Activated naive CD4-positive, alpha-beta T cell treated with anti-CD3 and anti-CD28 coated beads, Interleukin-2, amount 10 ng/mL, durations not matched to agents 7 days and 5 days (primary cell): ENCODE results near the gene RCCD1.

Source experiments
- CTCF ChIA-PET: fragments of 350-600 bp; sonication (Branson Sonifier 250); formaldehyde crosslinking; loops from one replicate; lab custom pipeline; 2021; ENCODE audit warnings: antibody characterized with exemption; lab: Charles Lee
- DNase-seq: peaks from one replicate; pipeline ENCODE4 v3.0.0-alpha.2; 2020
- H3K27ac Mint-ChIP-seq: one replicate; pipeline ENCODE4 v1.8.0; 2021; ENCODE audit warnings: mild to moderate bottlenecking, moderate library complexity, mixed read lengths
- H3K27me3 Mint-ChIP-seq: one replicate; pipeline ENCODE4 v1.8.0; 2021; ENCODE audit warnings: mild to moderate bottlenecking, mixed read lengths
- H3K36me3 Mint-ChIP-seq: one replicate; pipeline ENCODE4 v1.8.0; 2021; ENCODE audit warnings: mixed read lengths
- H3K4me1 Mint-ChIP-seq: one replicate; pipeline ENCODE4 v1.8.0; 2021; ENCODE audit warnings: mixed read lengths
- H3K4me3 Mint-ChIP-seq: one replicate; pipeline ENCODE4 v1.8.0; 2021; ENCODE audit warnings: mild to moderate bottlenecking, moderate library complexity, mixed read lengths
- H3K9me3 Mint-ChIP-seq: one replicate; pipeline ENCODE4 v1.8.0; 2021; ENCODE audit warnings: mixed read lengths

RCCD1 gene

DNA sequence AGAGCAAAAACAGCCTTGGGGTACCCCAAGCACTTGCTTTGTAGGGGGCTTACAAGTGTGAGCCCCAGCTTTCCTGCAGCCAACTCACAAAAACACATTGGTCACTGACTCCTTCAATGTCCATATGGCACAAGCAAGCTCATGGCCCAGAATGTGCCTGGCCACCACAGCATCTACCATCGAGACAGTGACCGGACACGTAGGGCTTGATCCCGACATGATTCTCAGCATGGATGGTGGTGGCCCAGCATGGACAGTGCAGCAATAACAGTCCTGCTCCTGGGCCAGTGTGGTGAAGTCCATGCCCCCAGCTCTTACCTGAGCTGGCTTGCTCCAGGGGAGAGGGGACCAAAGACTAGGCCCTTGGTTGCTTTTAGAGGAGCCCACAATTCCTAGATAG, 13.6 kb upstream of the RCCD1 start:
- Mint-ChIP-seq H3K4me1 (peaks cover 11% of the 10 kb centered on the region), H3K4me3 (no peak overlapping the region), H3K9me3 (no peaks in the 10 kb centered on the region), H3K27me3 (no peaks in the 10 kb centered on the region), H3K27ac (no peak overlapping the region), H3K36me3 (peaks cover 52% of the 10 kb centered on the region)
- no peak for DNase-seq
- CTCF ChIA-PET, result interaction anchor here (0.9 kb wide), 1 partner anchor 16 kb away, joined by 4 read pairs; no protein-coding TSS in a partner anchor

DNA sequence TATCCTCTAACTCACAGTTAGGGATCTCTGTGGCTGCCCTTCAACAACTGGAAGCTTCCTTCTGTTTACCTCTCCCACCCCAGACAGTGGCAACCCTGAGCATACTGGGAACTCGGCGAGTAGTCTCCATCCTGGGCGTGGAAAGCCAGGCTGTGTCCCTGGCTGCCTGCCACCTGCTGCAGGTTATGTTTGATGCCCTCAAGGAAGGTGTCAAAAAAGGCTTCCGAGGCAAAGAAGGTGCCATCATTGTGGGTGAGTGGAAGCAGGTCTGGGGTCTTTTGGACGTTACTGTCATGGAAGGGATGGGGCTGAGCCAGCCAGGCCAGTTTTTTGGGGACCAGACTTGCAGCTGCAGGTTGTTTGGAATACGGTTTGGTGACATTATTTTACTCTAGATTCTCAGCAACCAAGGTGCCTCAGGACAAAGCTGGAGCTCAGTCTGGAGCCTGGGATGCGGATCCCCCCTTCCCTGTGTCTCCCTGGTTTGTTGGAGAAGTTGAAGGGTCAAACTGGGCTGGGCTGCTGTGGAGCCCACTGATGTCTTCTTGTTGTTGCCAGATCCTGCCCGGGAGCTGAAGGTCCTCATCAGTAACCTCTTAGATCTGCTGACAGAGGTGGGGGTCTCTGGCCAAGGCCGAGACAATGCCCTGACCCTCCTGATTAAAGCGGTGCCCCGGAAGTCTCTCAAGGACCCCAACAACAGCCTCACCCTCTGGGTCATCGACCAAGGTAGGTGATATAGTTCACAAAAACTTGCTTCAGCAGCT, 12.1 kb upstream of the RCCD1 start:
- Mint-ChIP-seq H3K27ac (no peak overlapping the region), H3K4me1 (no peaks in the 10 kb centered on the region), H3K27me3 (no peaks in the 10 kb centered on the region), H3K9me3 (no peaks in the 10 kb centered on the region), H3K4me3 (no peak overlapping the region), H3K36me3 (peaks cover 52% of the 10 kb centered on the region)
- CTCF ChIA-PET, result interaction anchor here (0.8 to 1.3 kb wide), 3 partner anchors 10 to 107 kb away, joined by 3 to 4 read pairs (median 3); partner anchors contain the start of gene HDDC3
- no peak for DNase-seq

DNA sequence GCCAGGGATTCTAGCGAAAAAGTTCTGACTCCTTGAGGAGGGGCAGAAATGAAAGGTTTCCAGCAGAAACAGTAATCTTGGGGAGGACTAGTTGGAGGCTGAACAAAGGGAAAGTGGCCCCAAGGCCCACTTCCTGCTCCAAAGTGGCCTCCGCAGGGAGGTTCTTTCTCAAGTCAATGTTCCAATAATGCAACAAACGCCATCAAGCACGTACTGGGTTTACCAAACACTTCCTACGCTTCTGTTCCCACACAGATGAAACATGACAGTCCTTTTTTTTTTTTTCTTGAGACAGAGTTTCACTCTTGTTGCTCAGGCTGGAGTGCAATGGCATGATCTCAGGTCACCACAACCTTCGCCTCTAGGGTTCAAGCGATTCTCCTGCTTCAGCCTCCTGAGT, 9.6 kb upstream of the RCCD1 start:
- Mint-ChIP-seq H3K9me3 (no peaks in the 10 kb centered on the region), H3K27ac (no peak overlapping the region), H3K4me3 (no peak overlapping the region), H3K36me3 (peaks cover 54% of the 10 kb centered on the region), H3K4me1 (no peaks in the 10 kb centered on the region), H3K27me3 (no peaks in the 10 kb centered on the region)
- DNase-seq, result no peak
- CTCF ChIA-PET, result interaction anchor here (0.6 to 1.2 kb wide), 2 partner anchors 14 to 105 kb away, joined by 3 read pairs; no protein-coding TSS in a partner anchor

DNA sequence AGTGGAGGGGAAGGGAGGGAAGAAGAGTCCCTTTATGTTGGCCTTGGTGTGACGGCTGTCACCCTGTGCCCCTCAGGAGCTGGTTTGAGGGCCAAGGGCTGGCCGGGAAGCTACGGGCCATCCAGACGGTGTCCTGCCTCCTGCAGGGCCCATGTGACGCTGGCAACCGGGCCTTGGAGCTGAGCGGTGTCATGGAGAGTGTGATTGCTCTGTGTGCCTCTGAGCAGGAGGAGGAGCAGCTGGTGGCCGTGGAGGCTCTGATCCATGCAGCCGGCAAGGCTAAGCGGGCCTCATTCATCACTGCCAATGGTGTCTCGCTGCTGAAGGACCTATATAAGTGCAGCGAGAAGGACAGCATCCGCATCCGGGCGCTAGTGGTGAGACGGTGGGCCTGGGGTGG, 8.1 kb upstream of the RCCD1 start:
- Mint-ChIP-seq H3K4me3 (no peak overlapping the region), H3K9me3 (no peaks in the 10 kb centered on the region), H3K27ac (no peak overlapping the region), H3K36me3 (peaks cover 49% of the 10 kb centered on the region), H3K4me1 (no peaks in the 10 kb centered on the region), H3K27me3 (no peaks in the 10 kb centered on the region)
- no peak for DNase-seq
- CTCF ChIA-PET, result interaction anchor here (1.2 to 3.2 kb wide), 2 partner anchors 12 to 103 kb away, joined by 3 to 16 read pairs; partner anchors contain the start of gene UNC45A

DNA sequence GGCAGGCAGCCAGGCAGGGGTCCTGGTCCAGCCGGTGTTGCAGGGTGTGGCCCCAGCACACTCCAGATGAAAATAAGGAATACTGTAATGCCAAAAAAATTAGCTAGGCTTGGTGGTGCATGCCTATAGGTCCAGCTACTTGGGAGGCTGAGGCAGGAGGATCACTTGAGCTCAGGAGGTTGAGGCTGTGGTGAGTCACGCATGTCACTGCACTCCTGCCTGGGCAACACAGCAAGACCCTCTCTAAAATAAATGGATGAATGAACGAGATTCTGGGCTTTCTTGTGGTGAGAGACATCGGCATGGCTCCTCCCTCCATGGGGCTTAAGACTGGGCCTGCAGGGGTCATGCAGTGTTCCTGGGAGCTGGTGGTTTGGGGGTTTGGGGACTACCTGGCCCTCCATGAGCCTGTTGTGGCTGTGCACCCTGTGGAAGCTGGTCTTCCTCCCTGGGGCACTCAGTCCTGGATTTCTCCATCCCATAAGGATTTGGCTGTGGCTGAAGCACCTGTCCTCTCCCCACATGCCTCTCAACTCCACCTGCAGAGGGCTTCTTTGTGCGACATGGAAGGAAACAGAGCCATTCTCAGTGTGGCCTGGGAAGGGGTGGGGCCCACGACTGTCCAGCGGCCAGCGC, 7.6 kb upstream of the RCCD1 start:
- no peak overlapping the region for H3K27ac Mint-ChIP-seq
- H3K36me3 Mint-ChIP-seq, result peaks cover 53% of the 10 kb centered on the region
- no peaks in the 10 kb centered on the region for H3K27me3 Mint-ChIP-seq
- H3K4me1 Mint-ChIP-seq, result no peaks in the 10 kb centered on the region
- CTCF ChIA-PET, result interaction anchor here (3.2 kb wide), 1 partner anchor 12 kb away, joined by 16 read pairs; the partner anchor contains the start of gene UNC45A
- H3K4me3 Mint-ChIP-seq, result no peak overlapping the region
- H3K9me3 Mint-ChIP-seq, result no peaks in the 10 kb centered on the region
- no peak for DNase-seq

DNA sequence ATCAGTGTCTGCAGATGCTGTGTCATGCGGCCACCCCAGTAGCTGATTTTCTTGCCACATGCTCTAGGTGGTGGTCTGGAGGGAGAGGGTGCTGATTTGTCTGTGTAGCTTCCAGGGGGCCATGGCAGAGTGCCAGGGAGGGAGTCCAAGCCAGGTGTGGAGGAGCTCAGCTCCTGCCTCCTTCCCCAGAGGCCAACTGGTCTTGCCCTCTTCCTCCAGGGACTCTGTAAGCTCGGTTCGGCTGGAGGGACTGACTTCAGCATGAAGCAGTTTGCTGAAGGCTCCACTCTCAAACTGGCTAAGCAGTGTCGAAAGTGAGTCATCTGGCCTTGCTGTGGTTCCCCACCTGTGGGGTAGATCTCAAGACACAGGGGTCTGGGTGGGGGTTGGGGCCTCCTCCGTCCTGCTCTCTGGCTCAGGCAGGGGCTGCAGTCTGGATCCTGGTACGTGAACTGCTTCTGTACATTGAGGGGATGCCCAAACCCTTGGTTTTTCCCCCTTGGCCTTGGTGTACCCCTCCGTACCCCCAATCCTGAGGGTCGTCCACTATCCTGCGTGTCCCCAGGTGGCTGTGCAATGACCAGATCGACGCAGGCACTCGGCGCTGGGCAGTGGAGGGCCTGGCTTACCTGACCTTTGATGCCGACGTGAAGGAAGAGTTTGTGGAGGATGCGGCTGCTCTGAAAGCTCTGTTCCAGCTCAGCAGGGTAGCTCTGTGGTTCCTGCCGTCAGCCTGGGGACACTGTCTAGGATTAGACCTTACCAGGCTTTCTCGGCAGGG, 6.9 kb upstream of the RCCD1 start:
- CTCF ChIA-PET, result interaction anchor here (1.1 to 3.2 kb wide), 3 partner anchors 13 to 102 kb away, joined by 3 to 16 read pairs (median 5); partner anchors contain the start of genes HDDC3 and UNC45A
- H3K4me1 Mint-ChIP-seq, result no peaks in the 10 kb centered on the region
- H3K4me3 Mint-ChIP-seq, result no peak overlapping the region
- H3K36me3 Mint-ChIP-seq, result peaks cover 52% of the 10 kb centered on the region
- H3K27me3 Mint-ChIP-seq, result no peaks in the 10 kb centered on the region
- no peaks in the 10 kb centered on the region for H3K9me3 Mint-ChIP-seq
- no peak for DNase-seq
- no peak overlapping the region for H3K27ac Mint-ChIP-seq

DNA sequence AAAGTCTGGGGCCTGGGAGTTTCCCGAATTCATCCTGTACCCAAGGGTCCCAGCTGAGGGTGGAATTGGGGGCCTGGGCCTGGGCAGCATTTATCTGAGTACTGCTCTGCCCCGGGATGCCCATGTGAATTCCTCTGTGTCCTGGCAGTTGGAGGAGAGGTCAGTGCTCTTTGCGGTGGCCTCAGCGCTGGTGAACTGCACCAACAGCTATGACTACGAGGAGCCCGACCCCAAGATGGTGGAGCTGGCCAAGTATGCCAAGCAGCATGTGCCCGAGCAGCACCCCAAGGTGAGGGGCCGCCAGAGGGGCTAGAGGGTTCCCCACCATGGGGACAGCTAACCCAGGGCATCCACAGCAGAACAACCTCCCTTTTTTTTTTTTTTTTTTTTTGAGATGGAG, 6.2 kb upstream of the RCCD1 start:
- H3K4me1 Mint-ChIP-seq, result peaks cover 2% of the 10 kb centered on the region
- no peaks in the 10 kb centered on the region for H3K9me3 Mint-ChIP-seq
- DNase-seq, result no peak
- CTCF ChIA-PET, result interaction anchor here (1.1 to 3.2 kb wide), 3 partner anchors 14 to 101 kb away, joined by 3 to 16 read pairs (median 5); partner anchors contain the start of genes HDDC3 and UNC45A
- H3K27ac Mint-ChIP-seq, result no peak overlapping the region
- H3K27me3 Mint-ChIP-seq, result no peaks in the 10 kb centered on the region
- no peak overlapping the region for H3K4me3 Mint-ChIP-seq
- H3K36me3 Mint-ChIP-seq, result peaks cover 55% of the 10 kb centered on the region

DNA sequence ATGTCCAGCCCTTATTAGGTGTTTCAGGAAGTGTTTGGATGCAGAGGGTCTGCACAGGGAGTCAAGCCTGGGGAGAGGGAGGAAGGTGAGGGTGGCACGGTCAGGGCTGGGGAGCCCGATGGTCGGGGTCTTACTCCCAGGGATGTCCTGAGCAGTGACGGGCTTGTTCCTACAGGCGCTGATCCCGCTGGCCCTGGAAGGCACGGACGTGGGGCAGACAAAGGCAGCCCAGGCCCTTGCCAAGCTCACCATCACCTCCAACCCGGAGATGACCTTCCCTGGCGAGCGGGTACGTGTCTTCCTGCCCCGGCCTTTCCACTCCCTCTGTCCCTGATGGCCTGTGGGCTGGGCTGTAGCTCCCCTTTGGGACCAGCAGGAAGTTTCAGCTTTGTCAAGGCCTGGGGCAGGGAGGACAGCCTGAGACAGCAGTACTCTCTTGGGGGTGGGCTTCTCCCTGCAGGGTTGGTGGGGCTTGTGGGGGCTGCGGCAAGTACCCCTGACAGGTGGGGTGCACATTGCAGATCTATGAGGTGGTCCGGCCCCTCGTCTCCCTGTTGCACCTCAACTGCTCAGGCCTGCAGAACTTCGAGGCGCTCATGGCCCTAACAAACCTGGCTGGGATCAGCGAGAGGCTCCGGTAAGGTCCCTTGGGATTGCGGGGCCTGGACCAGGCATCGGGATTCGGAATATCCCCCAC, 4.6 kb upstream of the RCCD1 start:
- H3K27me3 Mint-ChIP-seq, result no peaks in the 10 kb centered on the region
- CTCF ChIA-PET, result interaction anchor here (3.2 kb wide), 1 partner anchor 15 kb away, joined by 16 read pairs; the partner anchor contains the start of gene UNC45A
- no peak overlapping the region for H3K4me3 Mint-ChIP-seq
- no peaks in the 10 kb centered on the region for H3K9me3 Mint-ChIP-seq
- peaks cover 11% of the 10 kb centered on the region for H3K4me1 Mint-ChIP-seq
- H3K36me3 Mint-ChIP-seq, result peaks cover 52% of the 10 kb centered on the region
- H3K27ac Mint-ChIP-seq, result no peak overlapping the region
- DNase-seq, result no peak

DNA sequence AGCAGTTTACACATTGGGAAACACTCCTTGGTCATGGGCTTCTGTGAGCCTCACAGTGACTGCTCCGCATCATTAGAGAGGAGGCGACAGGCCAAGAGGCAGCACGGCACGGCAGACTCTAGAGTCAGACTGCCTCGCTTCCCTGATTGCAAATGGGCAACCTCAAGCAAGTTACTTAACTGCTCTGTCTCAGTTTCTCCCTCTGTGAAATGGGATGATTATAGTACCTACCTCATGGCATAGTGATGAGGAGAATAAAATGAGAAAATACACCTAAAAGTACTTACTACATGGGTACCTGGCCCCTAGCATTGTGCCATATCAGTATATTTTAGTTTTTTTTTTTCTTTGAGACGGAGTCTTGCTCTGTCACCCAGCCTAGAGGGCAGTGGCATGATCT, 4.0 kb upstream of the RCCD1 start:
- Mint-ChIP-seq H3K4me3 (no peak overlapping the region), H3K36me3 (peaks cover 50% of the 10 kb centered on the region), H3K9me3 (no peaks in the 10 kb centered on the region), H3K27me3 (no peaks in the 10 kb centered on the region), H3K4me1 (peaks cover 12% of the 10 kb centered on the region), H3K27ac (no peak overlapping the region)
- CTCF ChIA-PET, result no interaction called here
- DNase-seq, result no peak

DNA sequence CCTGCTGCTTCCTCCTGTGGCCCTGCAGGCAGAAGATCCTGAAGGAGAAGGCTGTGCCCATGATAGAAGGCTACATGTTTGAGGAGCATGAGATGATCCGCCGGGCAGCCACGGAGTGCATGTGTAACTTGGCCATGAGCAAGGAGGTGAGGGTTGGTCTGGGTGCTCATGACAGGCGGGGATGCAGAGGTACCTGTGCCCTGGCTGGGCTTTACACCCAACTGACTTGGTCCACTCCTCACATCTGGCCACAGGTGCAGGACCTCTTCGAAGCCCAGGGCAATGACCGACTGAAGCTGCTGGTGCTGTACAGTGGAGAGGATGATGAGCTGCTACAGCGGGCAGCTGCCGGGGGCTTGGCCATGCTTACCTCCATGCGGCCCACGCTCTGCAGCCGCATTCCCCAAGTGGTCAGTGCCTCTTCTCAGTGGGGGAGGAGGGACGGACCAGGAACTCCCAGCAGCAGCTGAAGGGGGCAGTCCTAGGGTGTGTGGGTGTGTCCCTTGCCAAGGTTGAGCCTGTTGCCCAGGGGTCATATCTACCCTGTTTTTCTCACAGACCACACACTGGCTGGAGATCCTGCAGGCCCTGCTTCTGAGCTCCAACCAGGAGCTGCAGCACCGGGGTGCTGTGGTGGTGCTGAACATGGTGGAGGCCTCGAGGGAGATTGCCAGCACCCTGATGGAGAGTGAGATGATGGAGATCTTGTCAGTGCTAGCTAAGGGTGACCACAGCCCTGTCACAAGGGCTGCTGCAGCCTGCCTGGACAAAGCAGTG, 1.6 kb upstream of the RCCD1 start:
- H3K4me3 Mint-ChIP-seq, result no peak overlapping the region
- no peaks in the 10 kb centered on the region for H3K9me3 Mint-ChIP-seq
- CTCF ChIA-PET, result interaction anchor here (6.9 kb wide), 1 partner anchor 19 kb away, joined by 77 read pairs; the partner anchor contains the start of genes HDDC3 and UNC45A
- H3K27me3 Mint-ChIP-seq, result no peaks in the 10 kb centered on the region
- no peak for DNase-seq
- peak overlapping the region; percentile 29 for H3K27ac Mint-ChIP-seq
- H3K4me1 Mint-ChIP-seq, result peaks cover 27% of the 10 kb centered on the region
- peaks cover 41% of the 10 kb centered on the region for H3K36me3 Mint-ChIP-seq

DNA sequence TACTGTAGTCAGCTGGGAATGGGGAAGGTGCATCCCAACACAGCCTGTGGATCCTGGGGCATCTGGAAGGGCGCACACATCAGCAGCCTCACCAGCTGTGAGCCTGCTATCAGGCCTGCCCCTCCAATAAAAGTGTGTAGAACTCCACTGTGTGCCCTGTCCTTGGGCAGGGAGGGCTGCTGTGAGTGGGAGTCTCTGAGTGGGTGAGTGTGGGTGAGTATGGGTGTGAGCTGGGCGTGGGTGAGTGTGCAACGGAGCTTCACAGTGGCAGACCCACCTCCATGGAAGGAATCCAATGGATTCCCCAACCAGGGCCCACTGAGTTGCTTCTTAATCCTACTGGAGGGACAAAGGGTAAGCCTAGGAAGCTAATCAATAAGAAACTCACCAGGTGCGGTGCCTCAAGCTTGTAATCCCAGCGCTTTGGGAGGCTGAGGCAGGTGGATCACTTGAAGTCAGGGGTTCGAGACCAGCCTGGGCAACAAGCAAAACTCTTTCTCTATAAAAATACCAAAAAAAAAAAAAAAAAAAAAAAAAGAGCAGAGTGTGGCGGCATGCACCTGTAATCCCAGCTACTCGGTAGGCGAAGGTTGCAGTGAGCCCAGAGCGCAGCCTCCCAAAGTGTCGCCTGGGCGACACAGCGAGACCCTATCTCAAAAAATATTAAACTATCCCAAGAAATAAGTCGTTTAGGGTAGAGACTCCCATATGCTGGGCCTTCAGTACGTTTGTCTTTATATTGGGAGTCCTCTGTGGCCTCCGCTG, 555 bp upstream of the RCCD1 start:
- DNase-seq, result no peak
- no peaks in the 10 kb centered on the region for H3K27me3 Mint-ChIP-seq
- peaks cover 34% of the 10 kb centered on the region for H3K36me3 Mint-ChIP-seq
- H3K4me1 Mint-ChIP-seq, result peaks cover 27% of the 10 kb centered on the region
- CTCF ChIA-PET, result interaction anchor here (5.5 to 6.9 kb wide), 2 partner anchors 20 to 95 kb away, joined by 44 to 77 read pairs; partner anchors contain the start of genes HDDC3 and UNC45A
- peak overlapping the region; percentile 96 for H3K27ac Mint-ChIP-seq
- H3K9me3 Mint-ChIP-seq, result no peaks in the 10 kb centered on the region
- peak overlapping the region; percentile 85 for H3K4me3 Mint-ChIP-seq

DNA sequence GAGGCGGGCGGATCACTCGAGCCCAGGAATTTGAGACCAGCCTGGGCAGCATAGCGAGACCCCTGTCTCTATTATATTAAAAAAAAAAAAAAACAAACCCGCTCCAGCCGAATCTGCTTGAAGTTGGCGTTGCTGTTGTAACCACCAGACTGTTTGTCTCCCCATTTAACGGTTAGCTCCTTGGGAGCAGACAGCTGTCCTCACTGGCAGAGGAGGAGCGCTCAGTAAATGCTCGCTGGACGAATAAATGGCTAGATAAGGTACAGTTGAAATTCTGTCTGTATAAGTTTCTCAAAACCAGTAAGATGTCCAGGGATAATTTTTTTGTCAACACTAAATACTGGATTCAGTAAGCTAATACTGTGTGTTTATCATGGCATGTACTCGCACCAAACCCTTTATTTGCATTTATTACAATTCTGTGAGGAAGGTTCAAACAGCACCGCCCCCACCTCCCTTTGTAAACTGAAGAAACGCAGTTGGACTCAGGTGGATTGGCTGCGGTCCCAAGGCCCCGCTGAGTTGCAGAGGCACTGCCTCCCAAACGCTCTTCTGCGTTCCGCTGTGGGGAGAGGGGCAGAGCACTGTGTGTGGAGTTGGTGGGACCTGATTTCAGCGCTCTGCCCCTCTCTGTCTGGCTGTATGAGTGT, 1.1 kb downstream of the RCCD1 start:
- Mint-ChIP-seq H3K27ac (peak overlapping the region; percentile 96), H3K36me3 (peaks cover 41% of the 10 kb centered on the region), H3K27me3 (no peaks in the 10 kb centered on the region), H3K9me3 (no peaks in the 10 kb centered on the region), H3K4me3 (peak overlapping the region; percentile 85), H3K4me1 (peaks cover 27% of the 10 kb centered on the region)
- CTCF ChIA-PET, result interaction anchor here (0.5 to 6.9 kb wide), 20 partner anchors 11 to 316 kb away, joined by 3 to 77 read pairs (median 6); partner anchors contain the start of genes HDDC3, UNC45A and VPS33B
- no peak for DNase-seq
